AG08395 (cell line): Measurements from ENCODE around the gene SNUPN.

Source experiments
- DNase-seq: peaks from one replicate; pipeline ENCODE4 v3.0.0; 2012; ENCODE audit warnings: mixed read lengths, low spot score

Gene SNUPN

DNA sequence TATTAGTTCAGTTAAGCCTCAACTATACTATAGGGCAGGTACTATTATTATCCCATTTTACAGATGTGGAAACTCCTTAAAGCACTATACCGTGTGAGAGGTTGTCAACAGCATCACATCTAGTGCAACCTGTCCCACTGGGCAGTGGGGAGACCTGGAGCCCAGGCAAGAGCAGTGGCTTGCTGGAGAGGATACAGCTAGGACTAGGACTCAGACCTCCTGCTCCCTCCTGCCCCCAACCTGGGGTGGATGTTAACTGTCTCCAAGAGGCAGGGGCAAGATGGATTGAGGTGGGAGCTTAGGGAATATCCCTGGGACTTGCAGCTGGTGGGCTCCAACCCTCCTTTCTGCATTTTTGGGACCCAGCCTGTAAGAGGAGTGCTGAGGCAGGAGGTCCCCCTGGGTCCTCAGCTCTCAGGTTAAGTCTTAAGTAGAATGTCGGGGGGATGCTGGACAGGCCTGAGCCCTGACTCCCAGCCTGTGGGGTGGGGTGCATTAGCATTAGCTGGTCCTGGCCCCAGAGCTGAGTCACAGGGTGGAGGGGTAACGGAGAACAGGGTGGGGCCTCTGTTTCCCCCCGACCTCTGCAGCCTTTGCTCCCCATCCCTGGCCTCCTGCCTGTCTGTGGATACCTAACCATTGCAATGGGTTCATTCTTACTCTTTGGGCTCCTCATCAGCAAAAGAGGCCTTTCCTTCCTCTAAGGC, 28.8 kb upstream of the SNUPN start:
- no peak for DNase-seq

DNA sequence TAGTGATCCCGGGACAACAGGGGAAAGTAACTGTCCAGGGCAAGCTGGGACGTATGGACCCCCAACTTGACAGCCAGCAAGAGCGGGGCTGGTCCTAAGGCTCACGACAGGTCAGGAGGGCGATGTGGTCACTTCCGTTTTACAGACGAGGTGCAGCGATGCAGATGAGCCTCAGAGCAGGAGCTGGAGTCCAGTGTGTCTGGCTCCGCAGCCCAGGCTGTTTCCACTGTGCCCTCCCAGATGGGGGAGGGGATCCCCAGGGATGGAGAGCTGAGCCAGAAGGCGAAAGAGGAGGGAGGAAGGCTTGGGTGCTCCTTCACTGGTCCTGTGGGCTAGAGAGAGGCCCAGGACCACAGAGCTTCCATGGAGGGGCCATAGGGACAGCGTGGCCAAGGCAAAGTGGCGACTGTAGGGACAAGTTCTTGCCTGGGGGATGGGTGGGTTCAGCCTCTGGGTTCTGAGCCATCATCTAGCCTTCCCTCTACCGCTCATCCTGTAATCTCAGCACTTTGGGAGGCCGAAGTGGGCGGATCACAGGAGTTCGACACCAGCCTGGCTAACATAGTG, 27.9 kb upstream of the SNUPN start:
- DNase-seq, result no peak

DNA sequence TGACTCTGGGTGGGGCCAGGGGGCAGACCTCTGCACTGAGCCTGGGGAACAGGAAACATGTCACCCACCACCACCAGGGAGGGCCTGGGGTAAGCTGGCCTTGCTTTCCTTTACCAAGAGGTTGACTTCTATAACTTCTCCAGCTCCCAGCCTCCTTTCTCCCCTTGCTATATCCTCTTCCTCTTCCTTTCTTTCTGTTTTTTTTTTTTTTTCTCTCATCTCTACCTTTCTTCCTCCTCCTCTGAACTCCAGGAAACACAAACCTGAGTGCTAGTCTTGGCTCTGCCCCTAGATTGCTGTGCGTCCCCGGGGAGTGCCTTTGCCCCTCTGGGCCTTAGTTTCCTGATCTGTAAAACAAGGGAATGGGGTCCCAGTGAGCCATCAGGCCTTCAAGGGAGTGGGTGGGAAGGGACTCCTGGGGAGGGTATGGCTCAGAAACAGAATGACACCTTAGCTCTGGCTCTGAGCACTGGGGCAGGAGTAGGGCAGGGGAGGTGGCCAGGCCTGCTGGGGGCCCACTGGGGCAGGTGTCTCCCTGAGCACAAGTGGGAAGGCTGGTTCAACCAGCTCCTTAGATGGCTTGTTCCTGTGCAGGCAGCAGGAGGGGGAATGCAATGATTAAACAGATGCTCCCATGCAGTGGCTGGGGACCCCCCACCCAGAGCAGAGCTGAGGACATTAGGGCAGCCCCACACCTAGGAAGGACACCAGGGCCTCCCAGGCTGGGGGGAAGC, 26.5 kb upstream of the SNUPN start:
- DNase-seq, result no peak

DNA sequence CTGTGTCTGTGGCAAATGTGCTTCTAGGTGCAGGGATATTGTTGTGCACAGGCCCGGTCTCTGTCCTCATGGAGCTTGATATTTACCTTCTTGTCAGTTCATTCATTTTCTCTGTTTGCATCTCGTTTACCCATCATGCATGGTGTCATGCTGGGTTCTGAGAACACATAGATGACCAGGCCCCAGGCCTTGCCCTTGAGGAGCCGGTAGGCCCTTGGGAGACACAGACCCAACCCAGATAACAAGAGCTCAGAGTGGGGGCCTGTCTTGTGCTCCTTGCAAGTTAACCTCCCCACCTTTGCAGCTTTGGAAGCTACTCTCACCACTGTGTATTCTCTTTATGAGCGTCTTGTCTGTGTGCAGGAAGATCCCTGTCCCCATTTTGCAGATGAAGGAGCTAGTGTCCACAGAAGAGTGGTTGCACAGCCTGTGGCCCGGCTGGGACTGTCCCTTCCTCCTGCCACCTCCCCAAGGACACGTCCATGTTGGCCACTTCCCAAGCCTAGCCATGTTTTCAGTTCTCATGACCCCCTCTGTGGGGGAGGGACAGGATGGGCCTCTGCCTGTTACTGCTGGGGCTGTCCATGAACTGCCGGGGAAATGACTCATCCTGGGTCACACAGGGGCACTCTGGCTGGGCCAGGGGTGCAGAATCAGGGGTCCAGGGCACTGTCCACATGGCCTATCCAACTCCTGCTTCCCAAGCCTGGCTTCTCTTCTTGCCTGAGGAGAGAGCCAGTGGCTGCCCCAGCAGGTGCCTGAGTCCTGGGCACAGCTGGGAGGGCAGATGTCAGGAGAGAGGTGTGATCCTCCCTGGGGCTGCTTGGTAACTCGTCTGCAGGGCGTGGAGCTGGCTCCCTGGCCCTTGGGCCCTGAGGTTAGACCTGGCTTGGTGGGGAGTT, 25.6 kb upstream of the SNUPN start:
- DNase-seq, result peak; percentile 31

DNA sequence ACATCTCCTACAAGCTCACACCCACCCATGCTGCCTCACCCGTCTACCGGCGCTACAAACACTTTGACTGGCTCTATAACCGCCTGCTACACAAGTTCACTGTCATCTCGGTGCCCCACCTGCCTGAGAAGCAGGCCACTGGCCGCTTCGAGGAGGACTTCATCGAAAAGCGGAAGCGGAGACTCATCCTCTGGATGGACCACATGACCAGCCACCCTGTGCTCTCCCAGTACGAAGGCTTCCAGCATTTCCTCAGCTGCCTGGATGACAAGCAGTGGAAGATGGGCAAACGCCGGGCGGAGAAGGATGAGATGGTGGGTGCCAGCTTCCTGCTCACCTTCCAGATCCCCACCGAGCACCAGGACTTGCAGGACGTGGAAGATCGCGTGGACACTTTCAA, 24.3 kb upstream of the SNUPN start:
- DNase-seq, result no peak

DNA sequence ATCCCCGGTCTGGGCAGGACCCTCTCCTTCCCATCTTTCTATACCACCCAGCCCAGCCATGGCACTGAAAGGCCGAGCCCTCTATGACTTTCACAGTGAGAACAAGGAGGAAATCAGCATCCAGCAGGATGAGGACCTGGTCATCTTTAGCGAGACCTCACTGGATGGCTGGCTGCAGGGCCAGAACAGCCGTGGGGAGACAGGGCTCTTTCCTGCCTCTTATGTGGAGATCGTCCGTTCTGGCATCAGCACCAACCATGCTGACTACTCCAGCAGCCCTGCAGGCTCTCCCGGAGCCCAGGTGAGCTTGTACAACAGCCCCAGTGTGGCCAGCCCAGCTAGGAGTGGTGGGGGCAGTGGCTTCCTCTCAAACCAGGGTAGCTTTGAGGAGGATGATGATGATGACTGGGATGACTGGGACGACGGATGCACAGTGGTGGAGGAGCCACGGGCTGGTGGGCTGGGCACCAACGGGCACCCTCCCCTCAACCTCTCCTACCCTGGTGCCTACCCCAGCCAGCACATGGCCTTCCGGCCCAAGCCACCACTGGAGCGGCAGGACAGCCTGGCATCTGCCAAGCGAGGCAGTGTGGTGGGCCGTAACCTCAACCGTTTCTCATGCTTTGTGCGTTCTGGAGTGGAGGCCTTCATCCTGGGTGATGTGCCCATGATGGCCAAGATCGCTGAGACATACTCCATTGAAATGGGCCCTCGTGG, 23.7 kb upstream of the SNUPN start:
- no peak for DNase-seq

DNA sequence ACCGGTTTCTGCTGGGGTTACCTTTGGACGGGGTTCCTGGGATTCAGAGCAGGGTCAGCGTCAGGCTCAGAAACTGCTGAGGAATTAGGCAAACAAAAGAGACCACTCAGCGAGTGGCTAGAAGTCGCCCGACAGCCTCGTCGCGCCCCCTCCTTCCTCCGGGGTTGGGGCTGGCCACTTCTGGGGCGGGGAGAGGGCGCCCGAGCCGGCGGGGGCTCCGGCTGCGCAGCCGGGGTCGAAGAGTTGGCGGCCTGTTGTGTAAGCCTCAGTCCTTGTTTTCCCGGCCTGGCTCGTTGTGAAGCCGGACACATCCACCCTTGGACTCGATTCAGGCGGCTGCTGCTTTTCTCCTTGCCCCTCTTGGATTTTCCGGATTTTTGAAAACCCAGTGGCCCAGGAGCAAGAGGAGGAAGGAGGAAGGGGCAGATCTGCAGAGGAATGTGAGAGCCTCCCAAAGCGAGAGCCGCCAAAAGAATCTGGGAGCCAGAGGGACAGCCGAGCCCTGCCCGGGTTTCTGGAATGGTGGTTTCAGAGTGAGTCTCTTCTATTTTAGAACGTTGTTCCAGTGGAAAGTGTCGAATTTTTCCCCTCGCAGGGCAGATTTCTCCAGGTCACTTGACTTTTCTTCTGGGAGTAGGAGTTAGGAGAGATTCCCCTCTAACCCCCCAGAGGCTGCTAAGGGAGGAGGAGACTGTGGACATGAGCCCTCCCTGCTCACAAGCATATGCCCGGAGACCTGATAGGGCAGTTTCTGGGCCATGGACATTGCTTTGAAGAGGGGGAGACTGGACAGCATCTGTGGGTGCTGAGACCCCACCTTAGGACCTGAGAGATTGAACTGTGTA, 22.9 kb upstream of the SNUPN start:
- peak; percentile 42 for DNase-seq

DNA sequence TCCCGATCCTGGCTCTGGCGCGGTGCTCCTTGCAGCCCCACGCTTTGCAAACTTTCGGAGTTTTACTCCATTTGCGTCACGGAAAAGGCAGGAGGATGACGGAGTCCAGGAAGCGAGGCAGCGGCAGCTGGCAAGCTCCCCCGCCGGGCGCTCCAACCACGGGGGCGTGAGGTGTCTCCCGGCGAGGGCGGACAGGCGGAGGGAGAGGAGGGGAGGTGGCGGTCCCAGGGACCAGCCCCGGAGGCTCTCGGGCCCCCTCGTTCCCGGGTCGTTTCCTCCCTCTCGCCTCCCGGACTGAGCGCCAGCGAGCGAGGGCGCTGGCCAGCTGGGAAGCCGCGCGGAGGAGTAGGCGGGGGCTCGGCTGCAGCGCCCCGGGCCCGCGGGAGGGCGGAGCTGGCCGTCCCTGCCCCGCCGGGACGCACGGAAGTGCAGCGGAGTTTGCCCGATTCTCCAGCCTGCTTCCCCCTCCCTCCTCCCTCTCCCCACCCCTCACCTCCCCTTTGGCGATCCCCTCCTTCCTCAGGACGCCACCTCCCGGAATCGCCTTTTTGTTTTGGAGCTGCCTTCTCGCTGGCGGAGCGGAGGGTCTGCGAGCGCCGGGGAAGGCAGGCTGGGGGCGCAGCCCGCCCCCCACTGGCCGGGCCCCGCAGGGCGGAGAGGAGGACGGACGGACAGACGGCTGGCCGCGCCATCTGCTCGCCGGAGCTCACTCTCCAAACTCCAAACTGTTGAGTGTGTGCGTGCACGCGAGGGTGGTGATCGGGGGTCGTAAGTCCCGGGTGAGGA, 22.0 kb upstream of the SNUPN start, which contains the start of gene SNX33:
Gene SNX33 (plus strand): TSS at position 543 of the 786 bp plus-strand sequence. CDS start 1,191 bp downstream, outside the sequence.
- peak; percentile 85 for DNase-seq

DNA sequence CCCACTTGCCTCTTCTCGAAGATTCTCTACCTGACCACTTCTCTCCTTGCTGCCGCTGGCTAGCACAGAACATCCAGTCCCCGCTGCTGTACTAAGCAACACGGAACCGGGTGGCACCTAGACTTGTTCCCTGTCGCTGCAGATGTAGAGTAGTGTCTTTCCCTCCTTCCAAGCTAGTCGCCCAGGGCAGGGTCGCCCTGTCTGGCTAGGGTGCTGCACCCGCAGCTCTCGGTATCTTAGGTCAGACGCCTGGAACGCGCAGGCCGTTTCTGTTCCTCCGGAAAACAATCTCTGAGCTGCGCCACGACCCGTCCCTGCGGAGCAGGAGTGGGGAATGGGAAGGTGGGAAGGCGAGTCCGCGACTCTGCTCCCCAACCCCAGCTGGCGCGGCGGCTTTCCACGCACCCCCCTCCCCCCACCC, 21.4 kb upstream of the SNUPN start:
- DNase-seq, result no peak

DNA sequence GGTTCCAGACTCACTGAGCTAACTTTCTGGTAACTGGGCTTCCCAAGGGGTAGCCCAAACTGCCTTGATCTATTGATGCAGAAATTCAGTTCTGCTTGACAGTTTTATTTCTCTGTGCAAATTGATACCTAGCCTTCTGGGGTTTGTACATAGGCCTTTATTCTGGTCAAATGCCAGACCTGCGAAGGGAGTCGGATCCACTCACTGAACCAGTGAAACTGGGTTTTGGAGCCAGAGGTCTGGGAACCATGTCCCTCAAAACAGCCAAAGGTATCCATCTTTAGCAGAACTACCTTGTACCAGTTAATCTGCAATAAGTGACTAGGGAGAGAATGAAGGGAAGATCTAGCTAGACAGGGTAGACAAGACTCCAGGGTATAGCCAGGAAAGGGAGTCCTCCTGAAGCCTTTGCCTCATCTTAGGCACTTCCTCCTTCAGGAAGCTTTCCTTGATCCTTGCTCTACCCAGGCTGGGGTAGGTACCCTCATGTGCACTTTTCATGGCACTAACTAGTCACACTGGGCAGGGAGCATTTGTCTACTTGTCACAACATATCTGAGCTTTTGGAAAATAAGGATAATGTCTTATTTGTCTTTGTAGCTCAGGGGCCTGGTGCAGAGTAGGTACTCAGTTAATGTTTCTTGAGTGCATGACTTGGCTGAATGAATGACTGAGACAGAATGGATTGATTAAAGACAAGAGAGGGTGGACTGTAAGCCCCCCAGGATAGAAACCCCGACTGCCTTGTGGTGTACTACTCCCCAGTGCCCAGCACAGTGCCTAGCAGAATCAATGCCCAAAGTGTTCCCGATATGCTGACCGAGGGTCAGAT, 20.8 kb upstream of the SNUPN start:
- DNase-seq, result no peak

DNA sequence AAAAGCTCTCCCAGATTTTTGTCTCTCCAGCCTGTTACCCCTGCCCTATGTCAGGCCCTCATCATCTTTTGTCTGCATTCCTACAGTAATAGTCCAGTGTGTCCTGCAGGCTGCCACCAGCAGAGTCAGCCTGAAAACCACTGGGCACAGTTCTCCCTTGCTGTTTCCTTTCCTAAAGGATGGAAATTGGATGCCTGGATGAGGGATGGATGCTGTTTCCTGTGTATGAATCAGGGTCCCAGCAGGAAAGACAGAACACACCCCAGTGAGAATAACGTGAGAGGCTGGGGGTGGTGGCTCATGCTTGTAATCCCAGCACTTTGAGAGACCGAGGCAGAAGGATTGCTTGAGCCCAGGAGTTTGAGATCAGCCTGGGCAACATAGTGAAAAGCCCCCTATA, 18.9 kb upstream of the SNUPN start:
- DNase-seq, result no peak

DNA sequence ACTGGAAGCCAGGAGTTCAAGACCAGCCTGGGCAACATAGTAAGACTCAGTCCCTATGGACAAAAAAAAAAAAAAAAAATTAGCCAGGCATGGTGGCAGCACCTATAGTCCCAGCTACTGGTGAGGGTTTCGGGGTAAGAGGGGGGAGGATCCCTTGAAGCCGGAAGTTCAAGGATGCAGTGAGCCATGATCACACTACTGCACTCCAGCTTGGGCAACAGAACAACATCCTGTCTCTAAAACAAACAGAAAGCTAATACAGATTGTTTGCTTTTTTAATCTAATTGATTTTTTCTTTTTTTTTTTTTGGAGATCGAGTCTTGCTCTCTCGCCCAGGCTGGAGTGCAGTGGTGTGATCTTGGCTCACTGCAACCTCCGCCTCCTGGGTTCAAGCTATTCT, 16.1 kb upstream of the SNUPN start:
- DNase-seq, result no peak

DNA sequence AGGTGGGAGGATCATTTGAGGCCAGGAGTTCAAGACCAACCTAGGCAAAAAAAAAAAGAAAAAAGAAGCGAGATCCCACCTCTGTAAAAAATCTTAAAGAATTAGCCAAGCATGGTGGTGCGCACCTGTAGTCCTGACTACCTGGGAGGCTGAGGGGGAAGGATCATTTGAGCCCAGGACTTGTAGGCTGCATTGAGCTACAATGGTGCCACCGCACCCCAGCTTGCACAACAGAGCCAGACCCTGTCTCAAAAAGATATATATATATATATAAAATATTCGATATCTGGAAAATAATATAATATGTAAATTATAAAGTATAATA, 15.6 kb upstream of the SNUPN start:
- no peak for DNase-seq

DNA sequence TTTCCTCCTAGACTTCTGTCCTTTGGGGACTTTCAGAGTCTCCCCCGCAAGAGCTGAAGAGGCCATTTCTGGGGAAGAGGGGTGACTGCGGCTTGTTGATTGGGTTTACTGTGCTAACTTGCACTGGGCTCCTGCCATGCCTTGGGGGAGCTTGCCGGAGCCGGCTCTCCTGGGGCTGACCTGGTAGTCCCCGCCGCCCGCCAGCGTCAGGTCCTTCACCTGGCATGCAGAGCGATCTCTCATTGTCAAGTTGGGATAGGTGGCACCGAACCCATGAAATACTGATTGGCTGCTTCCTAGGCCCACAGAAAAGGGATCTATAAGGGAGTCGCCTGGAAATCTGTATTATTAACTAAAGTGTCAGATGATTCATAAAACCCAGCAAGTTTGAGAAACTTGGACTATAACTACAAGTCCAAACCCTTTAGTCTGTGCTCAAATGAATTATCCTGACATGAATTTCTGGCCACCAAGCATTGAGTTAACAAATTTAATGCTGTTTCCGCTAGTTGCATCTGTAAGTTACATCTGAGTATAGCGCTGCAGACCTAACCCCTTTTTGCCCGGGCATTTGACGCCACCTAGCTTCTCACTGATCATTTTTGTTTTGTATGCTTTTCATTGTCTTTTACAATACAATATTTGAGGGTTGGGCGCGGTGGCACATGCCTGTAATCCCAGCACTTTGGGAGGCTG, 15.1 kb upstream of the SNUPN start:
- no peak for DNase-seq

DNA sequence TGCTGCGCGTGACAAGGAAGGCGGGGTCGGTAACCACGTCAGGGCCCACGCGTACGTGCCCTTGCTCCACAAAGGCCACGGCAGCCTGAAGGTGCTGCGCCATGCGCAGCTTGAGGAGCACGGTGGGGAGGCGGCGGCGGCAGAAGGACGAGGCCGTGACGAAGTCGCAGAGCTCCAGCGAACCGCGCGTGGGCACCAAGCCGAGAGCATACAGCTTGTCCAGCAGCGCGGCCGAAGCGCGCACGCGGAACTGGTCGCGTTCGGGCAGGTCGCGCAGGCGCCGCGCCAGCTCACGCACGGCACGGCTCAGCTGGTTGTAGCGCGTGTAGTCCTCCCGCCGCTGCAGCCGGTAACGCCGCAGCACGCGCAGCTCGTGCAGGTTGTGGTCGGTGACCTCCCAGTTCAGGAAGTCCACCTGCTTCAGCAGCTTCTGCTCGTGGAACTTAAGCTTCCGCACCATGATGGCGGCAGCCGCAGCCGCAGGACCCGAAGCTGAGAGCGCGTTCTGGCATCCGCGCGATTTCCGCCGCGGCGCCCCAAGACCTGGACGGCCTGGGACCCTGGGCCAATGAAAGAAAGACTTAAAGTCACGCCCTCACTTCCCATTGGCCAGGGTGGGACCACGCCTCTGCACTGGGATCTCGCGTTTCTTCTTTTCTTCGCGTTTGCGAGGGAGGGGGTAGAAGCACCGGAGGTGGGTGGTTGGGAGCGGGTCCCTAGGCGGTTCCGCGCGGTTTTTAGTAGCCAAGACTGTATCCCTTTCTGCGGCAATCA, 14.4 kb upstream of the SNUPN start, which contains the start of gene IMP3:
Gene IMP3 (minus strand): TSS at position 516 of the 774 bp plus-strand sequence. CDS start 56 bp downstream, at position 460.
- DNase-seq, result peak; percentile 98

DNA sequence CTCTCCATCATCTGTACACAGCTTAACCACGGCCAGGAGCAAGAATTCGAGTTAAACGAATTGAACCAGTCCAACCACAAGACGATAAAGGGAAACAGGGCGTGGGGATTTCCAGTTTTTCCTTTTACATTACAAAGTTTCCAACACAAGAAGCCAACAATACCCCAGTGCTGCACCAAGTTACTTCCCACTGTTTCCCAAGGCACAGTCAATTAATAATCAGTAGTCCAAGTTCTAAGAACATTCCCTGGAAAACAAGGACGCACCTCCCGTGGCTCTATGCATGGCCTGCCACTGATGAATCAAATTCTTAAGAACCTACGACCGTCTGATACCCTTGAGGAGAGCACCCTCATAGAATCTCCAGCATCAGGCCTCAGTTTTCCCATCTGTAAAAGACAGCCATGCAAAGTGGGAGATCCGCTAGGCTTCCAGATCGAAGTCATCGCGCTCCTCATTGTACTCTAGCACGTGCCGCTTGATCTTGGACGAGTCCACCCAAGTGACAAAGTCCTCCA, 13.7 kb upstream of the SNUPN start:
- no peak for DNase-seq
